Measurements from ENCODE around the gene APPBP2.
"Not testable (repeated sequence)": the region's sequence is repeated elsewhere in the genome, so short reads cannot be mapped to it uniquely, and the experiment has no call there.

Gene APPBP2

GRCh38 chr17:60490594-60490993 is 35.4 kb downstream of the APPBP2 start:
- DNase-seq, result not testable (repeated sequence)

DNA sequence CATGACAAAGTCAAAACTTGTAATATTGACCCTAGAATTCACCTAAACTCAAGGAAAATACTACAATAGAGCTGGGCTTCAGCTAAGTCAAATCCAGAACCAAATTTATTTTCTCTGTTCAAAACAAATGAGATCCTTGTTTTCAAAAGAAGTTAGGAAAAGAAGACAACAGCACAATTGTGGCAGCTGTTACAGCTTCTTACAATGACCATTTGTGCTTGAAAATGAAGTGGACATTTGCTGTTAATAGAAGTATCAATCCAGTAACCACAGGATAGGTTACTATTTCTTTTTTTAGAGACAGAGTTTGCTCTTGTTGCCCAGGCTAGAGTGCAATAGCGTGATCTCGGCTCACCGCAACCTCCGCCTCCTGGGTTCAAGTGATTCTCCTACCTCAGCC is 44.4 kb downstream of the APPBP2 start:
- DNase-seq, result no peak

DNA sequence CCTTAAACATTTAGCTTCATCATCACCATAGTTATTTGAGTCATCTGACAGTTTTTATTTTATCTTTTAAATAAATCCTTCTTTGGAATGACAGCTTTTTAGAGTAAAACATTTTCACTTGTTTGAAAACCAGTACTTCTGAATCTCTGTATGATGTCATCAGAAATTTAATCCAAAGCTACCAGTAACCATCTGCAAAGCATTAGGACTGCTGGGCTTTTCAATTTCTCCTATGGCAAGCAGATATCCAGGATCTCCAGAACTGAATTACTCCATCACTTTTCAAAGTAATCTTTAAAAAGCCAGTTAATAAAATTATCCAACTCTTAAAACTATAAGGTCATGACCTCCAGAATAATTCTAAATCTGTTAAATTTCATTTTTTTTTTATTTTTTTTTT is 52.3 kb downstream of the APPBP2 start:
- no peak for DNase-seq

DNA sequence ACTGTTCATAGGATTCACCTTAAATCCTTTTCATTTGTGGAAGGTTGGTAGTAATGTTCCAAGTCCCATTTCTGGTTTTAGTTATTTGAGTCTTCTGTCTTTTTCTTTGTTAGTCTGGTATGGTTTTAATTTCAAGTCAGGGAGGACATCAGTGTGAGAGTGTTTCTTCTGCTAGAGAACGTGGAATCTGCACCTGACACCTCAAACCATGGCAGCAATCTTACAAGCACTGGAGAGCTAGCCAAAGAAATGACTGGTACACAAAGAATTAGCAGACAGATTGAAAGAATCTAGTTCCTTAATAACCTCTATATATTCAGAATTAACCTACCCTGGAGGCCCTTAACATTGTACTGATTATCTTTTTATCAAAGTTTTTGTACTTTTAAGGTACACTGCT is 53.6 kb downstream of the APPBP2 start:
- no peak for DNase-seq

- no peak for DNase-seq
Measured at GRCh38 chr17:60471451-60471850, 54.6 kb downstream of the APPBP2 start.

DNA sequence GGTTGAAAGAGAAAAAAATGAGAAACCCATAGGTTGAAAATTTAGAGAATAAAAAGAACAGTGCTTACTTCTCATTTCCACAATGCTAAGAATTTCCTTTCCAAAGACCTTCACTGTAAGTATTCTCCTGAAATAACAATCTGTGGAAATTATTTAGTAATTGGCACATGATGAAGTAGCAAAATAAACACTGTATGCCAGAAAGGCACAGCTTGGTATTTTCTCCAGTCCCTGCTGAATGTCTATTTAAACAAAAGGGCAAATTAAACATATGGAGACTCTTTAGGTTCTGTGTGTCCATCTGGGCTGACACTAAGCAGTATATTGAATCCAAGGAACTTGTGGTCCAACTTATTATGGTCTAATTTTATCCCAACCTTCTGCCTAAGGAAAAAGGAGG is 57.7 kb downstream of the APPBP2 start:
- no peak for DNase-seq

DNA sequence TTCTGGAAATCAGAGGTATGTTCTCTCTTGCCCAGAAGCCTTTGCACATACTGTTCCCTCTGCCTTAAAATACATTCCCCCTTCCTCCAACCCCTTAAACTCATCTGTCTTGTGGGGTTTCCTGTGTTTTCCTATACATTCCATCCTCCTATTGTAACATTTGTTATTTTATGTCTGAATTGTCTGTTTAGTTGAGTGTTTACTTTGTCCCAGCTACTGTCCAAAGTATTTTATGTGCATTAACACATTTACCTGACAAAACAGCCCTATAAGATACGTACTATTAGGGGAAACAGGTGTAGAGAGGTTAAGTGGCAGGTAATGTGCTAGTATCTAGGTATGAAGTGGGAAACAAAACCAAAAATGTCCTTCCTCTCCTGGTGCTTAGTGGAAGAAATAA is 61.7 kb downstream of the APPBP2 start:
- no peak for DNase-seq

DNA sequence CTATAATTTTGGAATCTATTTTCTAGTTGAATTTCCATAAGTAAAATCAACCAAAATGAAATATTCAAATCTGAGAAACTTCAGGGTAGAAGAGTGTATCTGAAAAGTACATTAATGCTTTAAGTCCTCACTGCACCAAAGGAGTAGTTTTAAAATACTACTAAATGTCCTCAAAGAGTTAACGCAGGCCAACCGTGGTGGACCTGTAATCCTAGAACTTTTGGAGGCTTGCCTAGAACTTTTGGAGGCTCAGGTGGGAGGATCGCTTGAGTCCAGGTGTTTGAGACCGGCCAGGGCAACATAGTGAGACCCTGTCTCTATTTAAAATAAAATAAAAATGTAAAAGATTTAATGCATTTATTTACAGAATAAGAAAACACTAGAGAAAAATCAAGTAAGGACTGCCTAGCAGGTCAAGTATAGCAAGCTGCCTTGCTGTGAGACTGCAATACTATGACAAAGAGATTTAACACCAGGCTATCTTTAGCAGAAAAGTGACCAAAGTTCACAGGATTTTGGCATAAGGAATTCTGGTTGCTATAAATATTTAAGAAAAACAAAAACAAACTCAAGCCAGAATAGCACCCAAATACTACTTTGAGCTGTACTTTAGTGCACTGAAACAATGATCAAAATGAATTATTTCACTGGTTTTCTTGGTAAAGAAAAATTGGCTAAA is 62.7 kb downstream of the APPBP2 start:
- DNase-seq, result no peak

- no peak for DNase-seq
Measured at GRCh38 chr17:60461584-60461983, 64.5 kb downstream of the APPBP2 start.

- no peak for DNase-seq
Measured at GRCh38 chr17:60457148-60457547, 68.9 kb downstream of the APPBP2 start.

DNA sequence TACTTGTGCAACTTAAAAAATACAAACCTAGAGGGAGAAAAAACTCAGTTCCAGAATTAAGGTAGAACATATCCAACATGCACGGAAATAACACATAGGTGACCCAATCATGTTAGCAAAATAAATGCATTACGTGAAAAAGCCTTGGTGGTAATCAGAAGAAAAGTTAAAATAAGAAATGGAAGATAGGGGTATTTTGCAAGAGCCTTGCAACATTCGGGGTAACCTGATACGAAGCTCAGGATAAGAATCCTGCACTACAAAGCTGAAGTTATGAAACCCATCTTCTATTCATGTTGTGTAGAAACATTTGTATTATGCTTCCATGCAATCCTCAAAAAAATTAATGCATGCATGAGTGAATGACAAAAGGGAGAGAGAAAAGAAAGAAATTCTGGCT is 70.7 kb downstream of the APPBP2 start:
- DNase-seq, result no peak

- DNase-seq, result no peak
Measured at GRCh38 chr17:60451965-60452364, 74.1 kb downstream of the APPBP2 start.

- DNase-seq, result no peak
Measured at GRCh38 chr17:60451071-60451470, 75.0 kb downstream of the APPBP2 start.

DNA sequence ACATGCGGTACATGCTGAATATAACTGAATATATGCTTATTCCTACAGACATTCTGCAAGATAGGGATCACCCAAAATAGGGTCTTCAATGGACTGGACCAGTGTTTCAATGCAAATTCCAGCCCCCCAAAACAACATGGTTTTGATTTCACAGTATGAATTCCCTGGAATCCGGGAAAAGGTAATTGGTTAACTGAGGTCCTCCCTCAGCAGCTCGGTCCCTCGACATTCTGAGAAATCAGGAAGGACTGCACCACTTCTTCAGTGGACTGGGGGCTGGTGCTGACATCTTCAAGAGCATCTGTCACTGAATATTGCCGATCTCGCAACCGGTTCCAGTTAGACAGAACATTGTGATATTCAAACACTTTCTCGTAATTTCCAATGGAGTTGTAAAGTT is 78.7 kb downstream of the APPBP2 start:
- no peak for DNase-seq

DNA sequence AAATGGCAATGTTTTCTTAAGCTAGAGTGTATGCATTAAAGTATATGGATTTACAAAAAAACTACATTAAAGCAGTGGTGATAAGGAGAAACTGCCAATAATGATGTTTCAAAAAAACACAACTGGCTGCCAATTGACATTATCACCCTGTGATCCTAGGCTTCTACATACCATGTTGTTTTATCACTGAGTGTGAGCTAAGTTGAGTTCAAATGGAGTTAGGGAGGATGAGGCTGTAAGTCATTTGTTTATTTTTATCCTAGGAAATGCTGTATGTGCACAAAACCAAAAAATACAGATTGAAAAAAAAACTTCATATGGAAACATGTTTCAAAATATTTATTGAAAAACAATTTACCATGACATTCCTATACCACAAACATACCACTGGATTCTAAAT is 80.9 kb downstream of the APPBP2 start:
- no peak for DNase-seq

DNA sequence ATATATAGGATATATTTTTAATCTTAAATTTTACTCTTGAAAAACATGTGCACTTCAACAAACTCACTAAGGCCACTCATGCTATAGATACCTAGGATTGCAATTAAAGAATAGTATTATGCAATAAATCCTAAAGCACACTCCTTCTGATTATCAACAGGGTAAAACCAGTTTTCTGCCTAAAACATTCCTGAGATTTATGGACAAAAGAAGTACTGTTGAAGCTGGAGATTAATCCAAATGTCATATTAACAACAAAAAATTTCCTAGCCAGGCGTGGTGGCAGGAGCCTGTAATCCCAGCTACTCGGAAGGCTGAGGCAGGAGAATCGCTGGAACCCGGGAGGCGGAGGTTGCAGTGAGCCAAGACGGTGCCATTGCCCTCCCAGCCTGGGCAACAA is 82.3 kb downstream of the APPBP2 start:
- DNase-seq, result no peak

GRCh38 chr17:60442271-60443173 is 83.5 kb downstream of the APPBP2 start:
- no peak for DNase-seq

DNA sequence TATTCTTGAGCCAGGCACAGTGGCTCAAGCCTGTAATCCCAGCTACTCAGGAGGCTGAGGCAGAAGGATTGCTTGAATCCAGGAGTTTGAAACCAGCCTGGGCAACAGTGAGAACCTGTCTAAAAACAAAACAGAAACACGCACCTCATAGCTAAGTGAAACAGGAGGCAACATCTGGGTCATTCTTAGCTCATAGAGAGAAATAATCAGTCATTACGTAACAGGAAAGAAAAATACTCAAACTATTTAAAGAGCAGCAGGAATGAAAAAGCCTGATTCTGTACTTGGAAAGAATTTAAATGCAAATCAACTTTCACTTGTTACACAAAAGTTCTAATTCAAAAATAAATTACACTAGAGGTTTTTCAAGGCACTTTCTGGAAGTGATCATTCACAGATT is 86.5 kb downstream of the APPBP2 start:
- DNase-seq, result no peak

DNA sequence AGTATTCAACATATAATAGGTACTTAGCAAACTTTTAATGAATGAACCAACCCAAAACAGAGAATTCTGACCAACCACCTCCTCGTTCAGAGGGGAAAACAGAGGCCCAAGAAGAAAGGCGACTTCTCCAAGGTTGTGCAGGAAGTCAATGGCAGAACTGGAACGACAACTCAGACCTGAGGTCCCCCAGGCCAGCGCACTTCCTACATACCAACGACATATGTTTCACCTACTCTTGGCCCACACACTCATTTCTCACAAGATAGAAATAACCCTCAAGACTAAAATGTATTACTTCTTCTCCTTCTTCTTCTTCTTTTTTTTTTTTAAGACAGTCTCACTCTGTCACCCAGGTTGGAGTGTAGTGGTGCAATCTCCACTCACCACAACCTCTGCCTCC is 89.4 kb downstream of the APPBP2 start:
- DNase-seq, result no peak

GRCh38 chr17:60435244-60436167 is 90.5 kb downstream of the APPBP2 start:
- peak; percentile 33 for DNase-seq

- not testable (repeated sequence) for DNase-seq
Measured at GRCh38 chr17:60433021-60433997, 92.7 kb downstream of the APPBP2 start.

DNA sequence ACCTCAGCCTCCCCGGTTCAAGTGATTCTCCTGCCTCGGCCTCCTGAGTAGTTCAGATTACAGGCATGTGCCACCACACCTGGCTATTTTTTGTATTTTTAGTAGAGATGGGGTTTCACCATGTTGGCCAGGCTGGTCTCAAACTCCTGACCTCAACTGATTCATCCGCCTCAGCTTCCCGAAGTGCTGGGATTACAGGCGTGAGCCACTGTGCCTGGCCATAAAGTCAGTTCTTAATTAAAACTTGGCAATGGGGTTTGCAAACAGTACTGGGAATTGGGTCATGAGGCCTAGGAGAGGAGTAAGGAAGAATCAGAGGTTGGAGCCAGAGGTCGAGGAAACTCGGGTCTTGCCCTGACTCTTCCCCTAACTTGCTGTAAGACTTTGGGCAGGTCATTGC is 95.5 kb downstream of the APPBP2 start:
- DNase-seq, result not testable (repeated sequence)

Measured in stimulated activated CD4-positive, alpha-beta T cell treated with anti-CD3 and anti-CD28 coated beads, Interleukin-4, amount 100 ng/mL, for 1 hour (primary cell).